MM.1S (cell line): ENCODE measurements around the gene MEGF11.

ENCODE experiments used
- EZH2 ChIP-seq: fragments of 300-600 bp; sonication (generic); optimal IDR thresholded peaks from 2 replicates; pipeline ENCODE3; 2017; ENCODE audit warnings: low read depth, mild to moderate bottlenecking, antibody characterized with exemption, low read length, mixed read lengths
- EZH2phosphoT487 ChIP-seq: fragments of 300-600 bp; sonication (generic); IDR thresholded peaks from 2 replicates; pipeline ENCODE4 v1.6.1; 2018; ENCODE audit warnings: antibody characterized with exemption, low read length
- TF ChIP-seq, protein P1 (sequence below): fragments of 300-600 bp; sonication (generic); IDR thresholded peaks from 2 replicates; pipeline ENCODE4 v1.5.1; 2016; ENCODE audit warnings: antibody characterized with exemption, low read length, mixed read lengths

DNA sequence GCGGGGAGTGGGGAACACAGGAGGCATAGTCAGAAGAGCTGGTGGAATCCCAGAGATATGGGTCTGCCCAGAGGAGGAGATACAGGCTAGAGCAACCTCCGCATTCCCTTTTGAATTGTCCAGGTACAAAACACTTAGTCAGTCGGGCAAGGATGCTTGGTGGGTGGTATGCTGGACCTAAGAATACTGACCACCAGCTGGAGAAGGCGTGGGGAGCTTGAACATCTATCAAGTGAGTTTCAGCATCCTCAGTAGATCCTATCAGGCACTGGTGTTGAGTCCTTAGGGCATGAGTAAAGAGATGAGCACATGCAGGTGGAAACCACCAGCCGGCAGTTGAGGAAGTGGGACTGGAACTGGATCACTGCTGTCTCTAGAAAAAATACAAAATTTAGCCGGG is 25.1 kb upstream of the MEGF11 start:
- TF ChIP-seq, protein P1, sequence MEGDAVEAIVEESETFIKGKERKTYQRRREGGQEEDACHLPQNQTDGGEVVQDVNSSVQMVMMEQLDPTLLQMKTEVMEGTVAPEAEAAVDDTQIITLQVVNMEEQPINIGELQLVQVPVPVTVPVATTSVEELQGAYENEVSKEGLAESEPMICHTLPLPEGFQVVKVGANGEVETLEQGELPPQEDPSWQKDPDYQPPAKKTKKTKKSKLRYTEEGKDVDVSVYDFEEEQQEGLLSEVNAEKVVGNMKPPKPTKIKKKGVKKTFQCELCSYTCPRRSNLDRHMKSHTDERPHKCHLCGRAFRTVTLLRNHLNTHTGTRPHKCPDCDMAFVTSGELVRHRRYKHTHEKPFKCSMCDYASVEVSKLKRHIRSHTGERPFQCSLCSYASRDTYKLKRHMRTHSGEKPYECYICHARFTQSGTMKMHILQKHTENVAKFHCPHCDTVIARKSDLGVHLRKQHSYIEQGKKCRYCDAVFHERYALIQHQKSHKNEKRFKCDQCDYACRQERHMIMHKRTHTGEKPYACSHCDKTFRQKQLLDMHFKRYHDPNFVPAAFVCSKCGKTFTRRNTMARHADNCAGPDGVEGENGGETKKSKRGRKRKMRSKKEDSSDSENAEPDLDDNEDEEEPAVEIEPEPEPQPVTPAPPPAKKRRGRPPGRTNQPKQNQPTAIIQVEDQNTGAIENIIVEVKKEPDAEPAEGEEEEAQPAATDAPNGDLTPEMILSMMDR: no peak
- TF ChIP-seq EZH2 (no peak), EZH2phosphoT487 (no peak)
